BLaER1 treated with 17β-estradiol and CSF1 and Interleukin-3, amounts not matched to agents 10 nM and 100 nM (cell line): Measurements from ENCODE around the gene SART3.
A peak's percentile ranks its signal among the peaks of the same experiment; 100 is the strongest.

Source experiments
- H3K27ac ChIP-seq, 11 experiments: shearing (Covaris generic); formaldehyde crosslinking; 2 replicates each; pipeline ENCODE4 v1.8.1; 2022
- H3K27me3 ChIP-seq, 11 experiments: shearing (Covaris generic); formaldehyde crosslinking; 2 replicates each; pipeline ENCODE4 v1.8.1; 2022
- H3K36me3 ChIP-seq, 11 experiments: shearing (Covaris generic); formaldehyde crosslinking; 2 replicates each; pipeline ENCODE4 v1.8.1; 2022
- H3K4me1 ChIP-seq, 10 experiments: shearing (Covaris generic); formaldehyde crosslinking; 2 replicates each; pipeline ENCODE4 v1.8.1; 2022
- H3K4me2 ChIP-seq, 11 experiments: shearing (Covaris generic); formaldehyde crosslinking; 2 replicates each; pipeline ENCODE4 v1.8.1; 2022
- H3K4me3 ChIP-seq, 10 experiments: shearing (Covaris generic); formaldehyde crosslinking; 2 replicates each; pipeline ENCODE4 v1.8.1; 2022
- H3K9ac ChIP-seq, 11 experiments: shearing (Covaris generic); formaldehyde crosslinking; 2 replicates each; pipeline ENCODE4 v1.8.1; 2022
- H3K9me3 ChIP-seq, 11 experiments: shearing (Covaris generic); formaldehyde crosslinking; replicated peaks in 1 of 11; 2 replicates each; pipeline ENCODE4 v1.8.1; 2022
- H4K20me1 ChIP-seq, 11 experiments: shearing (Covaris generic); formaldehyde crosslinking; 2 replicates each; pipeline ENCODE4 v1.8.1; 2022
- Cebpa-rat ChIP-seq, 11 experiments: shearing (Covaris generic); IDR thresholded peaks; 2 replicates each; pipeline ENCODE4 v1.8.1; 2022

SART3 gene

GRCh38 chr12:108560752-108561719, at the start of gene SART3:
Gene SART3, minus strand, starts transcription at chr12:108561173. Its CDS starts 19 bp downstream, at chr12:108561154.
- H3K4me1 ChIP-seq: peaks cover 58 to 77% (median 69%) of the 10 kb centered on the region in 10 experiments
- peaks cover 29 to 50% (median 46%) of the 10 kb centered on the region in 11 experiments for H3K36me3 ChIP-seq
- no peaks in the 10 kb centered on the region for H3K9me3 ChIP-seq
- peak within 1 kb of the TSS; percentile 93 to 99 (median 96) for H3K4me2 ChIP-seq
- TF ChIP-seq Cebpa-rat (IDR thresholded peaks at IDR 0.05): no peak
- peaks cover 39 to 52% (median 45%) of the 10 kb centered on the region in 11 experiments; a peak in 21 of 22 replicates for H4K20me1 ChIP-seq
- H3K27ac ChIP-seq: peak within 1 kb of the TSS; percentile 89 to 97 (median 95)
- peak within 1 kb of the TSS; percentile 75 to 97 (median 92) for H3K4me3 ChIP-seq
- H3K9ac ChIP-seq: peak within 1 kb of the TSS; percentile 90 to 97 (median 94)
- no peaks in the 10 kb centered on the region for H3K27me3 ChIP-seq

GRCh38 chr12:108610336-108610815, 49.4 kb upstream of the SART3 start:
- no peaks in the 10 kb centered on the region for H3K36me3 ChIP-seq
- peak overlapping the region in 6 of 11 experiments; percentile 15 to 65 (median 55); a peak in 10 of 22 replicates for H3K27ac ChIP-seq
- peaks cover 61 to 86% (median 71%) of the 10 kb centered on the region in 10 experiments for H3K4me1 ChIP-seq
- peaks cover 0 to 4% (median 3%) of the 10 kb centered on the region in 11 experiments; a peak in 17 of 22 replicates for H3K9me3 ChIP-seq
- H3K4me2 ChIP-seq: peak overlapping the region in 10 of 11 experiments; percentile 50 to 82 (median 73); a peak in 18 of 22 replicates
- no peak for TF ChIP-seq Cebpa-rat (IDR thresholded peaks at IDR 0.05)
- peak overlapping the region in 3 of 11 experiments; percentile 17 to 51 (median 40); a peak in 2 of 22 replicates for H3K9ac ChIP-seq
- H3K27me3 ChIP-seq: peaks cover 0 to 25% (median 0%) of the 10 kb centered on the region in 11 experiments; a peak in 4 of 22 replicates
- H4K20me1 ChIP-seq: no peaks in the 10 kb centered on the region
- no peak overlapping the region for H3K4me3 ChIP-seq

GRCh38 chr12:108609537-108610335, 48.8 kb upstream of the SART3 start:
- H3K9ac ChIP-seq: peak overlapping the region in 4 of 11 experiments; percentile 17 to 57 (median 48); a peak in 4 of 22 replicates
- H3K27ac ChIP-seq: peak overlapping the region in 7 of 11 experiments; percentile 15 to 65 (median 46); a peak in 12 of 22 replicates
- no peaks in the 10 kb centered on the region for H3K9me3 ChIP-seq
- no peak for TF ChIP-seq Cebpa-rat (IDR thresholded peaks at IDR 0.05)
- peaks cover 57 to 80% (median 71%) of the 10 kb centered on the region in 10 experiments for H3K4me1 ChIP-seq
- H4K20me1 ChIP-seq: no peaks in the 10 kb centered on the region
- H3K4me3 ChIP-seq: no peak overlapping the region
- no peaks in the 10 kb centered on the region for H3K36me3 ChIP-seq
- peak overlapping the region; percentile 50 to 82 (median 71) for H3K4me2 ChIP-seq
- H3K27me3 ChIP-seq: peaks cover 0 to 25% (median 0%) of the 10 kb centered on the region in 11 experiments; a peak in 4 of 22 replicates

- Histone ChIP-seq H3K27me3 (peaks cover 0 to 25% (median 0%) of the 10 kb centered on the region in 11 experiments; a peak in 4 of 22 replicates), H3K4me1 (peaks cover 46 to 81% (median 70%) of the 10 kb centered on the region in 10 experiments), H3K9me3 (no peaks in the 10 kb centered on the region), H3K36me3 (no peaks in the 10 kb centered on the region), H4K20me1 (no peaks in the 10 kb centered on the region), H3K4me2 (peak overlapping the region in 9 of 11 experiments; percentile 50 to 82 (median 78); a peak in 17 of 22 replicates), H3K4me3 (no peak overlapping the region), H3K27ac (peak overlapping the region in 2 of 11 experiments; percentile 26 to 64; a peak in 3 of 22 replicates), H3K9ac (peak overlapping the region in 1 of 11 experiments; percentile 40; a peak in 1 of 22 replicates)
- no peak for TF ChIP-seq Cebpa-rat (IDR thresholded peaks at IDR 0.05)
These were observed 47.6 kb upstream of the SART3 start for GRCh38 chr12:108608616-108609015.

GRCh38 chr12:108607981-108608600, 47.1 kb upstream of the SART3 start:
- no peak for TF ChIP-seq Cebpa-rat (IDR thresholded peaks at IDR 0.05)
- Histone ChIP-seq H4K20me1 (no peaks in the 10 kb centered on the region), H3K27me3 (peaks cover 0 to 25% (median 0%) of the 10 kb centered on the region in 11 experiments; a peak in 4 of 22 replicates), H3K4me2 (peak overlapping the region in 9 of 11 experiments; percentile 50 to 82 (median 78); a peak in 17 of 22 replicates), H3K27ac (peak overlapping the region in 1 of 11 experiments; percentile 64; a peak in 2 of 22 replicates), H3K4me1 (peaks cover 41 to 80% (median 65%) of the 10 kb centered on the region in 10 experiments), H3K9me3 (no peaks in the 10 kb centered on the region), H3K9ac (no peak overlapping the region), H3K36me3 (no peaks in the 10 kb centered on the region), H3K4me3 (no peak overlapping the region)

GRCh38 chr12:108606492-108606891, 45.5 kb upstream of the SART3 start:
- H3K27ac ChIP-seq: peak overlapping the region in 1 of 11 experiments; percentile 24; a peak in 1 of 22 replicates
- no peak for TF ChIP-seq Cebpa-rat (IDR thresholded peaks at IDR 0.05)
- H3K4me3 ChIP-seq: no peak overlapping the region
- H3K27me3 ChIP-seq: peaks cover 0 to 25% (median 0%) of the 10 kb centered on the region in 11 experiments; a peak in 4 of 22 replicates
- no peaks in the 10 kb centered on the region for H4K20me1 ChIP-seq
- H3K4me1 ChIP-seq: peaks cover 26 to 77% (median 57%) of the 10 kb centered on the region in 10 experiments
- H3K36me3 ChIP-seq: no peaks in the 10 kb centered on the region
- H3K9ac ChIP-seq: no peak overlapping the region
- H3K9me3 ChIP-seq: no peaks in the 10 kb centered on the region
- H3K4me2 ChIP-seq: peak overlapping the region in 9 of 11 experiments; percentile 5 to 61 (median 40); a peak in 15 of 22 replicates

- H3K4me1 ChIP-seq: peaks cover 22 to 76% (median 56%) of the 10 kb centered on the region in 10 experiments
- H3K4me3 ChIP-seq: no peak overlapping the region
- no peaks in the 10 kb centered on the region for H3K9me3 ChIP-seq
- no peaks in the 10 kb centered on the region for H4K20me1 ChIP-seq
- no peak for TF ChIP-seq Cebpa-rat (IDR thresholded peaks at IDR 0.05)
- peaks cover 0 to 25% (median 0%) of the 10 kb centered on the region in 11 experiments; a peak in 4 of 22 replicates for H3K27me3 ChIP-seq
- peak overlapping the region in 3 of 11 experiments; percentile 5 to 44 (median 24); a peak in 5 of 22 replicates for H3K27ac ChIP-seq
- H3K4me2 ChIP-seq: peak overlapping the region in 9 of 11 experiments; percentile 17 to 61 (median 40); a peak in 13 of 22 replicates
- no peaks in the 10 kb centered on the region for H3K36me3 ChIP-seq
- H3K9ac ChIP-seq: no peak overlapping the region
These were observed 44.9 kb upstream of the SART3 start for GRCh38 chr12:108605690-108606406.
